HEK293 (cell line): ENCODE data around the gene MTMR2.

ENCODE experiments used
- BCL11B ChIP-seq: fragments of 450-650 bp; formaldehyde crosslinking; IDR thresholded peaks from 2 replicates; pipeline ENCODE4 v1.5.1; 2016; ENCODE audit warnings: low read depth, missing biosample characterization, missing genetic modification characterization
- FEZF1 ChIP-seq: fragments of 450-650 bp; formaldehyde crosslinking; IDR thresholded peaks from 2 replicates; pipeline ENCODE4 v1.5.1; 2016; ENCODE audit warnings: missing biosample characterization, missing genetic modification characterization
- GLI4 ChIP-seq: fragments of 450-650 bp; formaldehyde crosslinking; IDR thresholded peaks from 2 replicates; pipeline ENCODE4 v1.5.1; 2016; ENCODE audit warnings: missing biosample characterization, missing genetic modification characterization
- GLIS1 ChIP-seq: fragments of 450-650 bp; formaldehyde crosslinking; IDR thresholded peaks from 2 replicates; pipeline ENCODE4 v1.5.1; 2016; ENCODE audit warnings: missing biosample characterization, missing genetic modification characterization
- GLIS2 ChIP-seq: fragments of 450-650 bp; formaldehyde crosslinking; IDR thresholded peaks from 2 replicates; pipeline ENCODE4 v1.5.1; 2016; ENCODE audit warnings: missing biosample characterization, missing genetic modification characterization
- HOXA7 ChIP-seq: sonication (generic); formaldehyde crosslinking; IDR thresholded peaks from 2 replicates; pipeline ENCODE4 v1.8.1; 2022; ENCODE audit warnings: missing genetic modification reagents, borderline replicate concordance
- KLF7 ChIP-seq: fragments of 450-650 bp; formaldehyde crosslinking; IDR thresholded peaks from 2 replicates; pipeline ENCODE4 v1.5.1; 2016; ENCODE audit warnings: missing biosample characterization, missing genetic modification characterization, borderline replicate concordance
- KLF9 ChIP-seq: fragments of 450-650 bp; formaldehyde crosslinking; IDR thresholded peaks from 2 replicates; pipeline ENCODE4 v1.5.1; 2016; ENCODE audit warnings: missing biosample characterization, missing genetic modification characterization, low read depth
- SALL2 ChIP-seq: fragments of 450-650 bp; formaldehyde crosslinking; IDR thresholded peaks from 2 replicates; pipeline ENCODE4 v1.5.0; 2017; ENCODE audit warnings: missing biosample characterization, mild to moderate bottlenecking, missing genetic modification characterization, borderline replicate concordance
- SETDB1 ChIP-seq: IDR thresholded peaks from one replicate; pipeline ENCODE4 v1.6.1; 2017; ENCODE audit warnings: mild to moderate bottlenecking, low read length, moderate library complexity, mixed read lengths; ENCODE audit not compliant: insufficient read length
- SP7 ChIP-seq: fragments of 450-650 bp; formaldehyde crosslinking; IDR thresholded peaks from 2 replicates; pipeline ENCODE4 v1.5.1; 2016; ENCODE audit warnings: missing biosample characterization, missing genetic modification characterization
- WT1 ChIP-seq: fragments of 450-650 bp; formaldehyde crosslinking; IDR thresholded peaks from 2 replicates; pipeline ENCODE4 v1.5.1; 2016; ENCODE audit warnings: missing biosample characterization, missing genetic modification characterization
- ZBTB20 ChIP-seq: fragments of 450-650 bp; formaldehyde crosslinking; IDR thresholded peaks from 2 replicates; pipeline ENCODE4 v1.5.1; 2016; ENCODE audit warnings: missing biosample characterization, missing genetic modification characterization
- ZBTB48 ChIP-seq: fragments of 450-650 bp; formaldehyde crosslinking; IDR thresholded peaks from 2 replicates; pipeline ENCODE4 v1.5.1; 2016; ENCODE audit warnings: missing biosample characterization, missing genetic modification characterization
- ZBTB49 ChIP-seq: fragments of 450-650 bp; formaldehyde crosslinking; IDR thresholded peaks from 2 replicates; pipeline ENCODE4 v1.5.1; 2016; ENCODE audit warnings: missing biosample characterization, missing genetic modification characterization, low read depth
- ZIC2 ChIP-seq: fragments of 450-650 bp; formaldehyde crosslinking; IDR thresholded peaks from 2 replicates; pipeline ENCODE4 v1.5.1; 2016; ENCODE audit warnings: missing biosample characterization, missing genetic modification characterization
- ZNF114 ChIP-seq: fragments of 450-650 bp; formaldehyde crosslinking; IDR thresholded peaks from 2 replicates; pipeline ENCODE4 v1.5.0; 2017; ENCODE audit warnings: missing biosample characterization, missing genetic modification characterization
- ZNF133 ChIP-seq: fragments of 450-650 bp; formaldehyde crosslinking; IDR thresholded peaks from 2 replicates; pipeline ENCODE4 v1.5.1; 2016; ENCODE audit warnings: missing biosample characterization, missing genetic modification characterization
- ZNF16 ChIP-seq: fragments of 450-650 bp; formaldehyde crosslinking; IDR thresholded peaks from 2 replicates; pipeline ENCODE4 v1.5.1; 2016; ENCODE audit warnings: low read depth, missing biosample characterization, missing genetic modification characterization
- ZNF174 ChIP-seq: fragments of 450-650 bp; formaldehyde crosslinking; IDR thresholded peaks from 2 replicates; pipeline ENCODE4 v1.5.0; 2017; ENCODE audit warnings: missing biosample characterization, mild to moderate bottlenecking, missing genetic modification characterization
- ZNF19 ChIP-seq: fragments of 450-650 bp; formaldehyde crosslinking; IDR thresholded peaks from 2 replicates; pipeline ENCODE4; 2016; ENCODE audit warnings: missing biosample characterization, missing genetic modification characterization, low read depth
- ZNF2 ChIP-seq: fragments of 450-650 bp; formaldehyde crosslinking; IDR thresholded peaks from 2 replicates; pipeline ENCODE4 v1.5.1; 2016; ENCODE audit warnings: missing biosample characterization, missing genetic modification characterization
- ZNF24 ChIP-seq: fragments of 450-650 bp; formaldehyde crosslinking; IDR thresholded peaks from 2 replicates; pipeline ENCODE4 v1.5.1; 2016; ENCODE audit warnings: missing biosample characterization, missing genetic modification characterization
- ZNF248 ChIP-seq: fragments of 450-650 bp; formaldehyde crosslinking; IDR thresholded peaks from 2 replicates; pipeline ENCODE4 v1.5.1; 2017; ENCODE audit warnings: missing biosample characterization, missing genetic modification characterization
- ZNF341 ChIP-seq: fragments of 450-650 bp; formaldehyde crosslinking; IDR thresholded peaks from 2 replicates; pipeline ENCODE4; 2016; ENCODE audit warnings: low read depth, missing biosample characterization, missing genetic modification characterization
- ZNF391 ChIP-seq: fragments of 450-650 bp; formaldehyde crosslinking; IDR thresholded peaks from 2 replicates; pipeline ENCODE4 v1.5.1; 2016; ENCODE audit warnings: low read depth, missing biosample characterization, missing genetic modification characterization, borderline replicate concordance
- ZNF416 ChIP-seq: fragments of 450-650 bp; formaldehyde crosslinking; IDR thresholded peaks from 2 replicates; pipeline ENCODE4 v1.5.1; 2016; ENCODE audit warnings: missing biosample characterization, missing genetic modification characterization
- ZNF433 ChIP-seq: fragments of 450-650 bp; formaldehyde crosslinking; IDR thresholded peaks from 2 replicates; pipeline ENCODE4 v1.5.1; 2016; ENCODE audit warnings: missing biosample characterization, missing genetic modification characterization, low read depth
- ZNF488 ChIP-seq: fragments of 450-650 bp; formaldehyde crosslinking; IDR thresholded peaks from 2 replicates; pipeline ENCODE4 v1.5.1; 2016; ENCODE audit warnings: missing biosample characterization, missing genetic modification characterization
- ZNF510 ChIP-seq: fragments of 450-650 bp; formaldehyde crosslinking; IDR thresholded peaks from 2 replicates; pipeline ENCODE4 v1.5.1; 2018; ENCODE audit warnings: mild to moderate bottlenecking, missing genetic modification characterization, missing biosample characterization; ENCODE audit not compliant: insufficient replicate concordance
- ZNF555 ChIP-seq: fragments of 450-650 bp; formaldehyde crosslinking; conservative IDR thresholded peaks from 2 replicates; pipeline ENCODE4 v1.5.1; 2017; ENCODE audit warnings: missing biosample characterization, mild to moderate bottlenecking, missing genetic modification characterization, inconsistent platforms
- ZNF571 ChIP-seq: fragments of 450-650 bp; formaldehyde crosslinking; IDR thresholded peaks from 2 replicates; pipeline ENCODE4 v1.5.0; 2017; ENCODE audit warnings: missing biosample characterization, missing genetic modification characterization
- ZNF660 ChIP-seq: fragments of 450-650 bp; IDR thresholded peaks from 2 replicates; pipeline ENCODE4 v1.5.1; 2018; ENCODE audit warnings: missing biosample characterization, mild to moderate bottlenecking, missing genetic modification characterization
- ZNF670 ChIP-seq: fragments of 450-650 bp; formaldehyde crosslinking; IDR thresholded peaks from 2 replicates; pipeline ENCODE4 v1.5.1; 2016; ENCODE audit warnings: missing biosample characterization, missing genetic modification characterization, low read depth
- ZNF776 ChIP-seq: fragments of 450-650 bp; formaldehyde crosslinking; IDR thresholded peaks from 2 replicates; pipeline ENCODE4 v1.5.0; 2017; ENCODE audit warnings: missing biosample characterization, missing genetic modification characterization, borderline replicate concordance
- TF ChIP-seq, protein P1 (sequence below): fragments of 450-650 bp; formaldehyde crosslinking; optimal IDR thresholded peaks from 2 replicates; pipeline ENCODE3; 2016; ENCODE audit warnings: missing biosample characterization, mild to moderate bottlenecking, missing genetic modification characterization
- TF ChIP-seq, protein P2 (sequence below): fragments of 450-650 bp; IDR thresholded peaks from 2 replicates; pipeline ENCODE4 v1.5.1; 2018; ENCODE audit warnings: missing biosample characterization, mild to moderate bottlenecking, missing genetic modification characterization

Gene MTMR2

GRCh38 chr11:95790123-95790932 lies 133.6 kb downstream of the MTMR2 start, which contains the start of gene CEP57 (continued):
- TF ChIP-seq ZNF670: no peak
- TF ChIP-seq GLIS1 (tag by site-specific recombination): peak; percentile 78
- TF ChIP-seq BCL11B (tag by site-specific recombination): no peak
- TF ChIP-seq KLF7: no peak
- no peak for TF ChIP-seq ZNF248 (tag by site-specific recombination)
- TF ChIP-seq ZNF133: no peak
- TF ChIP-seq KLF9 (tag by site-specific recombination): peak; percentile 61
- TF ChIP-seq ZNF660 (tag by site-specific recombination): no peak
- TF ChIP-seq ZNF16 (tag by site-specific recombination): no peak
- no peak for TF ChIP-seq ZNF416
- TF ChIP-seq FEZF1 (tag by site-specific recombination): 0 out of 2 replicates have a peak, but pooled peaks have one; percentile 13
- TF ChIP-seq SP7 (tag by site-specific recombination): no peak
- peak; percentile 22; the same call in 1 of the 2 replicates for TF ChIP-seq ZNF2
- TF ChIP-seq ZNF776 (tag by site-specific recombination): no peak
- TF ChIP-seq, protein P1, sequence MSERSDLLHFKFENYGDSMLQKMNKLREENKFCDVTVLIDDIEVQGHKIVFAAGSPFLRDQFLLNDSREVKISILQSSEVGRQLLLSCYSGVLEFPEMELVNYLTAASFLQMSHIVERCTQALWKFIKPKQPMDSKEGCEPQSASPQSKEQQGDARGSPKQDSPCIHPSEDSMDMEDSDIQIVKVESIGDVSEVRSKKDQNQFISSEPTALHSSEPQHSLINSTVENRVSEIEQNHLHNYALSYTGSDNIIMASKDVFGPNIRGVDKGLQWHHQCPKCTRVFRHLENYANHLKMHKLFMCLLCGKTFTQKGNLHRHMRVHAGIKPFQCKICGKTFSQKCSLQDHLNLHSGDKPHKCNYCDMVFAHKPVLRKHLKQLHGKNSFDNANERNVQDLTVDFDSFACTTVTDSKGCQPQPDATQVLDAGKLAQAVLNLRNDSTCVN (tag by site-specific recombination): peak; percentile 1
- no peak for TF ChIP-seq ZNF571 (tag by site-specific recombination)
- peak; percentile 43 for TF ChIP-seq ZIC2 (tag by site-specific recombination)
- TF ChIP-seq ZBTB49 (tag by site-specific recombination): no peak
- TF ChIP-seq ZBTB48 (tag by site-specific recombination): peak; percentile 7; the same call in 1 of the 2 replicates
- TF ChIP-seq, protein P2, sequence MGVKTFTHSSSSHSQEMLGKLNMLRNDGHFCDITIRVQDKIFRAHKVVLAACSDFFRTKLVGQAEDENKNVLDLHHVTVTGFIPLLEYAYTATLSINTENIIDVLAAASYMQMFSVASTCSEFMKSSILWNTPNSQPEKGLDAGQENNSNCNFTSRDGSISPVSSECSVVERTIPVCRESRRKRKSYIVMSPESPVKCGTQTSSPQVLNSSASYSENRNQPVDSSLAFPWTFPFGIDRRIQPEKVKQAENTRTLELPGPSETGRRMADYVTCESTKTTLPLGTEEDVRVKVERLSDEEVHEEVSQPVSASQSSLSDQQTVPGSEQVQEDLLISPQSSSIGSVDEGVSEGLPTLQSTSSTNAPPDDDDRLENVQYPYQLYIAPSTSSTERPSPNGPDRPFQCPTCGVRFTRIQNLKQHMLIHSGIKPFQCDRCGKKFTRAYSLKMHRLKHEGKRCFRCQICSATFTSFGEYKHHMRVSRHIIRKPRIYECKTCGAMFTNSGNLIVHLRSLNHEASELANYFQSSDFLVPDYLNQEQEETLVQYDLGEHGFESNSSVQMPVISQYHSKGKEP (tag by site-specific recombination): no peak
- TF ChIP-seq ZNF555 (tag by site-specific recombination): no peak
- no peak for TF ChIP-seq ZNF341 (tag by site-specific recombination)
- TF ChIP-seq ZNF24 (tag by site-specific recombination): no peak
- TF ChIP-seq ZNF174 (tag by site-specific recombination): no peak
- TF ChIP-seq ZNF19 (tag by site-specific recombination): no peak
- no peak for TF ChIP-seq ZNF391 (tag by site-specific recombination)
- no peak for TF ChIP-seq ZNF114 (tag by site-specific recombination)
- TF ChIP-seq ZNF488: no peak
- no peak for TF ChIP-seq SETDB1
- no peak for TF ChIP-seq HOXA7 (CRISPR knock-in tag)
- no peak for TF ChIP-seq SALL2 (tag by site-specific recombination)
- no peak for TF ChIP-seq WT1
- no peak for TF ChIP-seq ZNF510
- peak; percentile 96 for TF ChIP-seq GLIS2 (tag by site-specific recombination)
- TF ChIP-seq ZNF433: no peak
- no peak for TF ChIP-seq GLI4 (tag by site-specific recombination)
- peak; percentile 63 for TF ChIP-seq ZBTB20 (tag by site-specific recombination)
